Panc1 (cell line): Measurements from ENCODE around the gene CNOT4. TPM values are rescaled to one million over a fixed set of nuclear protein-coding genes. Genes with fewer than 3 reads are reported as not detected.

ENCODE experiments used
- ATAC-seq: fragments of 200-7000 bp; cut with Tn5 transposase; 2 replicates; pipeline ENCODE4 v1.9.1; 2020; ENCODE audit warnings: mild to moderate bottlenecking, moderate library complexity
- BruUV-seq: library from RNA; stranded (reverse); fragments of 400-500 nt; replicated peaks from 2 replicates; lab custom pipeline; 2021; lab: Mats Ljungman, UMichigan
- CTCF ChIA-PET: fragments of 300-600 bp; sonication (Branson Sonifier 250); formaldehyde crosslinking; loops from one replicate; lab custom pipeline; 2022; ENCODE audit warnings: antibody characterized with exemption; lab: Charles Lee
- POLR2A ChIA-PET: fragments of 300-600 bp; sonication (Branson Sonifier 250); formaldehyde crosslinking; loops from one replicate; lab custom pipeline; 2022; ENCODE audit warnings: antibody characterized with exemption; lab: Charles Lee
- DNase-seq: peaks from one replicate; pipeline ENCODE4 v3.0.0-alpha.2; 2010; ENCODE audit warnings: low read depth, low spot score
- H3K27ac ChIP-seq: 2 replicates; pipeline ENCODE4 v1.5.1; 2011; ENCODE audit warnings: mild to moderate bottlenecking, low read length, inconsistent platforms
- H3K27me3 ChIP-seq: fragments of 200-500 bp; sonication (Bioruptor generic); 2 replicates; pipeline ENCODE4 v1.6.0; 2014; ENCODE audit warnings: low read length, inconsistent platforms; ENCODE audit not compliant: control insufficient read depth, insufficient read depth
- H3K36me3 ChIP-seq: fragments of 200-500 bp; sonication (Bioruptor generic); 2 replicates; pipeline ENCODE4 v1.5.1; 2014; ENCODE audit warnings: inconsistent platforms, mild to moderate bottlenecking, low read length, moderate library complexity; ENCODE audit not compliant: control insufficient read depth, insufficient read depth
- H3K4me1 ChIP-seq: 2 replicates; pipeline ENCODE4 v1.5.1; 2011; ENCODE audit warnings: inconsistent platforms, mild to moderate bottlenecking, low read length, moderate library complexity; ENCODE audit not compliant: control insufficient read depth, insufficient read depth
- H3K4me3 ChIP-seq, 2 experiments: 2 replicates each; pipeline ENCODE4 v1.5.1; 2011 to 2012; ENCODE audit warnings: low read depth in 2 of 2, low read length in 2 of 2, mild to moderate bottlenecking in 2 of 2, inconsistent platforms in 1 of 2, moderate library complexity in 1 of 2
- H3K9me3 ChIP-seq: fragments of 200-500 bp; sonication (Bioruptor generic); 2 replicates; pipeline ENCODE4 v1.5.1; 2014; ENCODE audit warnings: low read depth, mild to moderate bottlenecking, inconsistent platforms, low read length, moderate library complexity; ENCODE audit not compliant: control insufficient read depth, insufficient read depth
- CTCF ChIP-seq: fragments of 450-650 bp; IDR thresholded peaks from 2 replicates; pipeline ENCODE4 v1.5.1; 2017; ENCODE audit warnings: mild to moderate bottlenecking
- POLR2AphosphoS5 ChIP-seq: IDR thresholded peaks from 2 replicates; pipeline ENCODE4 v1.6.1; 2012; ENCODE audit warnings: mild to moderate bottlenecking, low read depth, low read length, moderate library complexity
- REST ChIP-seq, 2 experiments: IDR thresholded peaks; 2 replicates each; pipeline ENCODE4 v1.6.1; 2011 to 2012; ENCODE audit warnings: low read depth in 2 of 2, control low read depth in 1 of 2, low read length in 1 of 2, mild to moderate bottlenecking in 1 of 2, moderate library complexity in 1 of 2; ENCODE audit not compliant: insufficient read depth in 1 of 2
- SIN3A ChIP-seq: IDR thresholded peaks from 2 replicates; pipeline ENCODE4 v1.6.1; 2012; ENCODE audit warnings: low read depth, mild to moderate bottlenecking, low read length, moderate library complexity, borderline replicate concordance; ENCODE audit not compliant: insufficient read depth
- TCF7L2 ChIP-seq: IDR thresholded peaks from 2 replicates; pipeline ENCODE4 v1.6.1; 2011; ENCODE audit warnings: mild to moderate bottlenecking, low read depth, low read length, inconsistent platforms
- in situ Hi-C: cut with HindIII; loops from 2 replicates; pipeline ENCODE4 v1.10.0; 2016; ENCODE audit warnings: low sequenced_read_pairs, low pct_unique_long_range_greater_than_20kb
- intact Hi-C: fragments of 100-400 bp; cut with micrococcal nuclease; formaldehyde crosslinking; loops from one replicate; pipeline ENCODE4 v1.10.0; 2022; ENCODE audit not compliant: unreplicated experiment
- total RNA-seq: library from RNA; stranded (reverse); gene quantifications from one replicate; pipeline ENCODE4 v1.2.1, GENCODE V29; 2021; ENCODE audit not compliant: unreplicated experiment

Gene CNOT4
- total RNA-seq, 1 experiment from 2014 or later, result 22.3 TPM

GRCh38 chr7:135389971-135390370 is 119.9 kb downstream of the CNOT4 start:
- POLR2A ChIA-PET, result no interaction called here
- Histone ChIP-seq H3K27me3 (no peaks in the 10 kb centered on the region), H3K27ac (no peak overlapping the region), H3K4me3 (no peak overlapping the region), H3K9me3 (no peaks in the 10 kb centered on the region), H3K36me3 (peaks cover 10% of the 10 kb centered on the region; the same call in 1 of the 2 replicates), H3K4me1 (no peaks in the 10 kb centered on the region)
- in situ Hi-C loops, result no loop called here
- CTCF ChIA-PET, result no interaction called here
- ATAC-seq (no peak), DNase-seq (no peak)
- intact Hi-C loops, result no loop called here
- TF ChIP-seq TCF7L2 (no peak), SIN3A (no peak), REST (IDR thresholded peaks at IDR 0.05; ENCODE audit: insufficient read depth in 1 of 2, low read depth in 2 of 2, low read length in 1 of 2) (no peak), CTCF (no peak), POLR2AphosphoS5 (no peak)
- BruUV-seq, result no TSS peak

GRCh38 chr7:135388616-135389015 is 121.3 kb downstream of the CNOT4 start:
- Histone ChIP-seq H3K4me3 (no peak overlapping the region), H3K27me3 (no peaks in the 10 kb centered on the region), H3K27ac (no peak overlapping the region), H3K36me3 (peaks cover 2% of the 10 kb centered on the region; the same call in 1 of the 2 replicates), H3K4me1 (no peaks in the 10 kb centered on the region), H3K9me3 (no peaks in the 10 kb centered on the region)
- POLR2A ChIA-PET, result no interaction called here
- TF ChIP-seq POLR2AphosphoS5 (no peak), SIN3A (no peak)
- in situ Hi-C loops, result no loop called here
- ATAC-seq (no peak), DNase-seq (no peak)
- no TSS peak for BruUV-seq
- CTCF ChIA-PET, result no interaction called here
- intact Hi-C loops, result no loop called here

- intact Hi-C loops, result no loop called here
- DNase-seq, result no peak
- in situ Hi-C loops, result no loop called here
- TF ChIP-seq CTCF (no peak), SIN3A (no peak), REST (IDR thresholded peaks at IDR 0.05; ENCODE audit: insufficient read depth in 1 of 2, low read depth in 2 of 2, low read length in 1 of 2) (no peak), TCF7L2 (no peak), POLR2AphosphoS5 (no peak)
- Histone ChIP-seq H3K9me3 (no peaks in the 10 kb centered on the region), H3K27me3 (no peaks in the 10 kb centered on the region), H3K4me3 (no peak overlapping the region), H3K4me1 (no peaks in the 10 kb centered on the region), H3K36me3 (no peaks in the 10 kb centered on the region; the same call in 1 of the 2 replicates), H3K27ac (no peak overlapping the region)
- no peak for ATAC-seq
- ChIA-PET CTCF (no interaction called here), POLR2A (no interaction called here)
- BruUV-seq, result no TSS peak
Observed at GRCh38 chr7:135386776-135387175, 123.1 kb downstream of the CNOT4 start.
